UCSD-AML1 (cell line): ENCODE measurements around the gene ATP1B4.

Experiments used
- DNase-seq: peaks from one replicate; lab custom pipeline; 2025; ENCODE audit not compliant: unreplicated experiment; lab: John Stamatoyannopoulos, UW

ATP1B4 gene

DNA sequence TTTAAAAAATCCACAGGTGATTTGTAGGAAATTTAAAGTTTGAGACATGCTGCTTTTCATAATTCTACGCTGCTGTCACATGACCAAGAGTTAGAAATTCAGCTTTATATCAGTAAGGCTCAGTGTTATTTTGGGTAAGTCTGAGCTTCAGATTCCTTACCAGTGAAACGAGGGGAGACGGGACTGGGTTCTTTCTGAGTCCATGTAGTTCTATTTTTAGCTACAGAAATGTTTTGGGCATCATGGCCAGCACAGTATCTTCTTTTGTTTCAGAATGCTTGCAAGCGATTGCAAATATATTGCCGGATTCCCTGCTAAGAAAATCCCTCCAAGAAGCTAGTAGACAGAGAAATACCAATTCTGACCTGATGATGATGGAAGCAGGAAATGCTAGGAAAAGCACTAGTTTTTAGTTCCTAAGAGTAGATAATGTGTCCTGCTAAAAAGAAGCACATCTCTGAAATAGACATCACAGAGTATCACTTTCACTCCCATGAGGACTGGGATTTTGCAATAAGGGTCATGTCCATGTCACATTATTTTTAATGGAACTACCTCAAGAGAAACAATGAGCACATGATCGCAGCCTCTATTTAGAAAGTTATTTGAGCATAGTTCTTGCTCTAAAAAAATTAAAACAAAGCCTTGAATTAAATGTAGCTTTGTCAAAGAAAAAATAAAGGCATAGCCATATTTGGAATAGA, 10.9 kb downstream of the ATP1B4 start:
- no peak for DNase-seq

- no peak for DNase-seq
Observed at GRCh38 chrX:120377179-120377578, 15.3 kb downstream of the ATP1B4 start.

- no peak for DNase-seq
Observed at GRCh38 chrX:120377715-120378114, 15.8 kb downstream of the ATP1B4 start.

DNA sequence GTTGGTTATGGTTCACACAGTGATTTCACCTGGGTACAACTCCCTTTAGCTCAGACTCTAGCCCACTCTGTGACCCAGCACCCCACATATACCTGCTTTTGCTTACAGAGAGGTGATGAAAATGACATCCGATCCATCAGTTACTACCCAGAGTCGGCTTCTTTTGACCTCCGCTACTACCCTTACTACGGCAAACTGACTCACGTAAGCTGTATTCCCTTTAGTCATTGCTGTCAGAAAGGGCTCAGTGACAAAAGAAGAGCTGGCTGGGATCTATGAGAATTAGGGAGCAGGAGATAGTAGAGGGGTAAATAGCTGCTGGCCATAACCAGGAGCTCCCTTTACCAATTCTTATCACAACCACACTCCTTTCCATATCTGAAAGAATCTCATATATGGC, 16.7 kb downstream of the ATP1B4 start:
- no peak for DNase-seq

- no peak for DNase-seq
Observed at GRCh38 chrX:120379937-120380681, 18.2 kb downstream of the ATP1B4 start.

- DNase-seq, result no peak
Observed at GRCh38 chrX:120380699-120381098, 18.8 kb downstream of the ATP1B4 start.

DNA sequence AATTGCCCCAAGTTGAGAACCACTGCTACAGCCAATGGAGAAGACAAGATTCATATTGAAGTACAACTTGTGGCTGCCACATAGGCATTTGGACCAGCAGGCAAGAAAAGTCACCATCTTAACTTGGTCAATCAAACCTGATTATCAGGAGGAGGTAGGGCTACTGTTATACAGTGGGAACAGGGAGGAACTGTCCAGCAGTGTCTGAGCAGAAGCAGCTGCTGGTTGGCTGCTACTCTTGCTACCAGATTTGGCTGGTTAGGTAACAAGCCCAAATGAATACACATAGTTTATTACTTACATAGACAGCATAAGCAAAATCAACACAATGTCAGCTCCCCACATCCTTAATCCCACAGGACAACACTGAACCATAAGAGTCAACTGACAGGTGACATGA, 39.4 kb downstream of the ATP1B4 start:
- DNase-seq, result no peak

DNA sequence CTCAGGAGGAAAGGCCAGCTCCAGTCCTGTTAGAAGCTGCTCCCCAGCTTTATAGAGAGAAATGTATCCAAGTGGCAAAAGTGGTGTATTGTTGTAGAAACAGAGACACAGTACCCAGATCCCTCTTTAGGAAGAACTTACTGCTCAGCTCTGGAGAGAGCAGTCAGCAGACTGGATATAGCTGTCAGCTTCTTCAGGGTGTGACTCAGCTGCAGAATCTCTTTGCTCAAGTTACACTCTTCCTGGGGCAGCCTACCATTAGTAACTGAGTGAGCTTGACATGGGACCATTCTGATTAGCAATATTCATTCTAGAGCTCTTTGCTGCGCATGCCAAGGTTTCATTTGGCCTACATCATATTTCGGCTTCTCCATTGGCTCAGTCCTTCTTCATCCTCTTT, 40.5 kb downstream of the ATP1B4 start:
- no peak for DNase-seq

GRCh38 chrX:120406638-120407037, 44.7 kb downstream of the ATP1B4 start:
- no peak for DNase-seq

GRCh38 chrX:120408168-120408567, 46.3 kb downstream of the ATP1B4 start:
- no peak for DNase-seq

DNA sequence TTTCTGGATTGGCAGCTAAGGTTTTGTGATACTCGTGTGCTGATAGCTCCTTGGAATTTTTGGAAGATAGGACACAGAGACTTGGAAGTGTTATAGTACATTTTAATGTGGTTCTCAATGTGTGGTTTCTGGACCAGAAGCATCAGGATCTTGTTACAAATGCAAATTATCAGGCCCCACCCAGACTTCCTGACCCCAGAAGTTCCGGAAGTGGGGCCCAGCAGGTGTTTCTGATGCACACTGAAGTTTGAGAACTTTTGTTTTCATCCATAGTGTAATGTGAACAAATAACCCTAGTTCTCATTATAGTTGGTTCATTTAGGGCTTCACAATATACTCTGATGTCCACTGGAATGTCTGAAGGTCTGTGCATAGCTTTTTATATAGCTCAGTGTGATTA, 57.6 kb downstream of the ATP1B4 start:
- DNase-seq, result no peak

DNA sequence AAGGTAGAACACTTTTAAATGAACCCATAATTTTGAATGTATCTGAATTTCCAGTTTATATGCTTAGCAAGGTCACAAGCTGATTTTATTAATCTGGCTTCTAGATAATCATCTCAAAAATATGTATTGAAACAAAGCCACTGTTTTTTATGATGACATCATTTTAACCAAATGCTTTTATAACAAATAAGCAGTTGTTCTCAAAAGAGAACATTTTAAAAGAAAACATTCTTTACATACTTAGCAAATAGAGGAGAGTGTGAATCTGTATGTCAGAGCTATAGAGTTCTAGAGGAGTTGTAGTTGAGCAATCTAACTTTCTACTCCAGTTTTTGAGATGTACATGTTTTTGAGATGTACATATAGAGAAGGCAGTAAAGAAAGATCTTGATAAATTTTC, 64.7 kb downstream of the ATP1B4 start:
- no peak for DNase-seq

DNA sequence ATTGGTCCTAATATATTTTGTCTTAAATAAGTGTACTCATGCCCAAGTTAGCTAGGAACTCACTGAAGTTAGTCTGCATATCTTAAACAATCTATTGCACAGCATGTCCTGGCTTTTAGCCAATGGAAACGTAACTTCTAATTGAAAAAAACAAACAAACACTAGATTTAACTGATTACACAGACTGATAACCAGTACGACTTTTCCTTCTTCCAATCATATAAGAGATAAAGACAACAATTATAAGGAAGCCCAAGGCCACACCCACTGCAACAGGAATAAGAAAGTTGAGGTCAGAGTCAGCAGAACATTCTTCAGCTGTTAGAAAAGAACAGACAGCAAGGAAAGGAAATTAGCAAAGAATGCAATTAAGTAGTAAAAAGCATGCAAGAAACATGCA, 66.4 kb downstream of the ATP1B4 start:
- no peak for DNase-seq

DNA sequence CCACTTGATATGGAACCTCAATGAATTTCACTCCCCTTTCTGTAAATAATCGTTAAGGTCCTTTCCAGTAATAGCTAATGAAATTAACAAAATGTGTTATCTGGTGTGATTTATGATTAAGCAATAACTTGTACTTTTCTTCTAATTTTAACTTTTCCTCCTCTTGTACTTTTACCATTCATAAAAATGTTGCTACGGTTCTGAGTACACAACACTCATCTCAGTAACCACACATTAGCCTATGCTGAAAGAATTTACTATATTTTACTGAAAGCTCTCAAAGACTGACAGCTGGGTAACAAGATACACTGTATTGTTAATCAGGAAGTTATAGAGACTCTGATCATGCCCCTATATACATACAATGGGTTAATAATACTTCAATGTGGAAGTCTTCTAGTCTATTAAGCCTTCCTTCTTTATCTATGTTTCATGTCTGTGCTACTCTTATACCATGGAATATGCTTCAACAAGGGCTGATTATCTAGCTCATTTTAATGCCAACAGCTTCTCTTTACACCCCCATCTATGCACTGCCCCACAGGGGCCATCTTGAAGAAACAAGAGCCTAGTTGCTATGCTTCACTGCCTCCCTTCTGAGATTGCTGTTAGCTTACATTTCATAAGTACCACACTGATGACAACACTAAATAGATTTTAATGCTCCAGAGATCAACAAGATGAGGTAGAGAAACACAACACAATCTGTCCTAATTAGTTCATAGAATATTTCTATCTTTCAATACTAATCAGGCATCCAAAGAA, 68.1 kb downstream of the ATP1B4 start:
- DNase-seq, result no peak
